GM12878 (cell line): ENCODE data around the gene PGC. TPM values are rescaled to one million over a fixed set of nuclear protein-coding genes. Genes with fewer than 3 reads are reported as not detected.

Experiments used
- BACH1 ChIP-seq: fragments of 450-650 bp; IDR thresholded peaks from 2 replicates; pipeline ENCODE4 v1.6.1; 2017; ENCODE audit warnings: mild to moderate bottlenecking, borderline replicate concordance
- CHD1 ChIP-seq: IDR thresholded peaks from 2 replicates; pipeline ENCODE4 v1.6.1; 2012; ENCODE audit warnings: low read depth, low read length, improper control_type of control experiment
- EGR1 ChIP-seq, 2 experiments: IDR thresholded peaks; 1 replicate in 1 of 2; 2 replicates in 1 of 2; pipeline ENCODE4 v1.6.1; 2011 to 2012; ENCODE audit warnings: low read depth in 2 of 2, low read length in 2 of 2, borderline replicate concordance in 1 of 2, mild to moderate bottlenecking in 1 of 2, moderate library complexity in 1 of 2
- MXI1 ChIP-seq: fragments of 150-350 bp; IDR thresholded peaks from 2 replicates; pipeline ENCODE4 v1.6.1; 2011; ENCODE audit warnings: low read depth, mild to moderate bottlenecking, inconsistent platforms, low read length, improper control_type of control experiment
- NR2F1 ChIP-seq: fragments of 450-650 bp; conservative IDR thresholded peaks from 2 replicates; pipeline ENCODE4 v1.6.1; 2017; ENCODE audit warnings: mild to moderate bottlenecking
- RAD21 ChIP-seq: IDR thresholded peaks from 2 replicates; pipeline ENCODE4 v1.6.1; 2011; ENCODE audit warnings: mild to moderate bottlenecking, low read depth, low read length, moderate library complexity; ENCODE audit not compliant: insufficient read depth
- RCOR1 ChIP-seq: conservative IDR thresholded peaks from 2 replicates; pipeline ENCODE4 v1.6.1; 2012; ENCODE audit warnings: low read depth, low read length, improper control_type of control experiment
- SIN3A ChIP-seq: IDR thresholded peaks from 2 replicates; pipeline ENCODE4 v1.6.1; 2012; ENCODE audit warnings: low read depth, low read length, improper control_type of control experiment
- SMARCA5 ChIP-seq: fragments of 450-650 bp; IDR thresholded peaks from 2 replicates; pipeline ENCODE4 v1.6.1; 2017; ENCODE audit warnings: mild to moderate bottlenecking
- SREBF1 ChIP-seq: IDR thresholded peaks from 2 replicates; pipeline ENCODE4 v1.6.1; 2012; ENCODE audit warnings: mild to moderate bottlenecking, low read length
- TBL1XR1 ChIP-seq: IDR thresholded peaks from 2 replicates; pipeline ENCODE4 v1.6.1; 2012; ENCODE audit warnings: low read depth, low read length, improper control_type of control experiment
- WRNIP1 ChIP-seq: IDR thresholded peaks from 2 replicates; pipeline ENCODE4 v1.6.1; 2011; ENCODE audit warnings: low read depth, low read length, improper control_type of control experiment, borderline replicate concordance
- ZNF217 ChIP-seq: fragments of 450-650 bp; IDR thresholded peaks from 2 replicates; pipeline ENCODE4 v1.6.1; 2017; ENCODE audit warnings: antibody characterized with exemption, mild to moderate bottlenecking
- ZSCAN29 ChIP-seq: fragments of 450-650 bp; IDR thresholded peaks from 2 replicates; pipeline ENCODE4 v1.6.1; 2017; ENCODE audit warnings: mild to moderate bottlenecking, moderate library complexity
- ZZZ3 ChIP-seq: IDR thresholded peaks from 2 replicates; pipeline ENCODE4 v1.6.1; 2011; ENCODE audit warnings: low read depth; ENCODE audit not compliant: control insufficient read depth, insufficient read length
- polyA plus RNA-seq, 11 experiments: library from polyadenylated mRNA; depleted of rRNA in 4 of 11; unstranded in 6 of 11; stranded (reverse) in 5 of 11; fragments of >200 nt; fragmentation: Nextera tagmentation in 4 of 11; fragmentation: Illumina TruSeq in 1 of 11; extraction: Ambion mirVana in 4 of 11; extraction: Trizol in 1 of 11; gene quantifications; 1 replicate in 1 of 11; 2 replicates in 10 of 11; pipeline versions ENCODE4 v1.2.1 to v1.2.3, GENCODE V29; 2011 to 2016; ENCODE audit warnings: inconsistent platforms in 2 of 11, missing spikeins in 2 of 11, low read depth in 1 of 11
- total RNA-seq, 4 experiments: library from RNA; depleted of rRNA in 3 of 4; stranded (reverse); fragments of >200 nt in 3 of 4; fragmentation: Illumina TruSeq in 1 of 4; extraction: Trizol in 1 of 4; gene quantifications; 2 replicates each; pipeline versions ENCODE4 v1.2.1 to v1.2.3, GENCODE V29; 2013 to 2021
- TF ChIP-seq, protein P1 (sequence below), 3 experiments: IDR thresholded peaks in 2 of 3; conservative IDR thresholded peaks in 1 of 3; 2 replicates each; pipeline ENCODE4 v1.5.1; 2011; ENCODE audit warnings: low read depth in 3 of 3, low read length in 3 of 3, mild to moderate bottlenecking in 3 of 3, control low read depth in 2 of 3, moderate library complexity in 2 of 3, inconsistent platforms in 1 of 3, mixed read lengths in 1 of 3; ENCODE audit not compliant: control insufficient read depth in 2 of 3, insufficient read depth in 1 of 3; ENCODE audit errors: extremely low read depth in 1 of 3
- TF ChIP-seq, protein P2 (sequence below): IDR thresholded peaks from 2 replicates; pipeline ENCODE4 v1.6.1; 2012; ENCODE audit warnings: low read length, inconsistent platforms
- TF ChIP-seq, protein P3 (sequence below): fragments of 450-650 bp; IDR thresholded peaks from 2 replicates; pipeline ENCODE4 v1.6.1; 2016; ENCODE audit warnings: mild to moderate bottlenecking
- TF ChIP-seq, protein P4 (sequence below): fragments of 450-650 bp; IDR thresholded peaks from 2 replicates; pipeline ENCODE4 v1.6.1; 2017; ENCODE audit warnings: mild to moderate bottlenecking, moderate library complexity
- TF ChIP-seq, protein P5 (sequence below): IDR thresholded peaks from 2 replicates; pipeline ENCODE4 v1.6.1; 2012; ENCODE audit warnings: low read depth, low read length, improper control_type of control experiment

PGC gene
- total and polyA plus RNA-seq, 10 of the 15 experiments (the other 5 are each of a cell fraction or from before 2014, with no cell fraction given) = 0.26 TPM; not detected in 9

DNA sequence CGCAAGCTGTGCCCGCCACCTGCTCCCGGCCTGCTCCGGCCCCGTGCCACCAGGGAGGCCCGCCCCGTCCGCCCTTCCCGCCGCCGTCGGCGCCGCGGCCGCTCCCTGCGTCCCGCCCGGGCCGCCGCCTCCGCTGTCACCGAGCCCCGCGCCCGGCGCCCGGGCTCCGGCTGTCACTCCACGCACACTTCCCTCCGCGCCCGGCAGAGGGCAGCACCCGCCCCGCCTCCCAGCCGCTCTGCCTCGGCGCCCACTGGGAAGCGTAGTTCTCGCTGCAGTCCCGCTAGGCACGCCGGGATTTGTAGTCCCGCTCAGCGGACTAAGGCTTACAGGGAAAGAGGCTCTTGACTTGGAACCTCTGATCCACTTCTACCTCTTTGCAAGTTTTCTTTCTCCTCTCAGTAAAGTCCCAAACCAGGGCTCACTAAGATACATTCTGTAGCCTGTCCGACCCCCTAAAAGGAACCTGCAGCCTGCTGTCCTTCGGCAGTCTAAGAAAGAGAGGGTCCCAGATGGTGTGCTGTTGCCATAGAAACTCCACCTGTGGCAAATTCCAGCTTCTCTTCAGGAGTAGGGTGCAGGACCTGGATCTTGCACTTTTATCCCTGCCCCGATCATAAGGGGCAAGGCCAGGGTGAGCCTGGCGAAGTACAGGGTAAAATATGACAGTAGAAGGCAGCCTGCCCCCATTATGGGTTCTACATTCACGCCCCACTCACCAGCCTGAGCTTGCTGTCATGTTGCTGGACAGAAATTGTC is 11.6 kb downstream of the PGC start, which contains the start of gene TFEB (continued):
- TF ChIP-seq, protein P1, sequence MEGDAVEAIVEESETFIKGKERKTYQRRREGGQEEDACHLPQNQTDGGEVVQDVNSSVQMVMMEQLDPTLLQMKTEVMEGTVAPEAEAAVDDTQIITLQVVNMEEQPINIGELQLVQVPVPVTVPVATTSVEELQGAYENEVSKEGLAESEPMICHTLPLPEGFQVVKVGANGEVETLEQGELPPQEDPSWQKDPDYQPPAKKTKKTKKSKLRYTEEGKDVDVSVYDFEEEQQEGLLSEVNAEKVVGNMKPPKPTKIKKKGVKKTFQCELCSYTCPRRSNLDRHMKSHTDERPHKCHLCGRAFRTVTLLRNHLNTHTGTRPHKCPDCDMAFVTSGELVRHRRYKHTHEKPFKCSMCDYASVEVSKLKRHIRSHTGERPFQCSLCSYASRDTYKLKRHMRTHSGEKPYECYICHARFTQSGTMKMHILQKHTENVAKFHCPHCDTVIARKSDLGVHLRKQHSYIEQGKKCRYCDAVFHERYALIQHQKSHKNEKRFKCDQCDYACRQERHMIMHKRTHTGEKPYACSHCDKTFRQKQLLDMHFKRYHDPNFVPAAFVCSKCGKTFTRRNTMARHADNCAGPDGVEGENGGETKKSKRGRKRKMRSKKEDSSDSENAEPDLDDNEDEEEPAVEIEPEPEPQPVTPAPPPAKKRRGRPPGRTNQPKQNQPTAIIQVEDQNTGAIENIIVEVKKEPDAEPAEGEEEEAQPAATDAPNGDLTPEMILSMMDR (IDR thresholded peaks at IDR 0.05 in 2 of 3, conservative IDR thresholded peaks at IDR 0.05 in 1 of 3; ENCODE audit: control insufficient read depth in 2 of 3, extremely low read depth in 1 of 3, insufficient read depth in 1 of 3, low read depth in 3 of 3, low read length in 3 of 3) = peak; percentile 92 to 97 (median 95)
- TF ChIP-seq ZNF217 (peak; percentile 65; the same call in 1 of the 2 replicates), SREBF1 (peak; percentile 91), SIN3A (peak; percentile 86), NR2F1 (peak; percentile 18; the same call in 1 of the 2 replicates), EGR1 (IDR thresholded peaks at IDR 0.05; ENCODE audit: borderline replicate concordance in 1 of 2, low read depth in 2 of 2, low read length in 2 of 2) (no peak; a peak in 1 of 3 replicates), CHD1 (no peak), ZZZ3 (no peak), RAD21 (peak; percentile 57), RCOR1 (peak; percentile 84; the same call in 1 of the 2 replicates), TBL1XR1 (peak; percentile 73; the same call in 1 of the 2 replicates), SMARCA5 (peak; percentile 89), BACH1 (peak; percentile 67), MXI1 (peak; percentile 80), ZSCAN29 (peak; percentile 58; the same call in 1 of the 2 replicates), WRNIP1 (no peak)
- TF ChIP-seq, protein P2, sequence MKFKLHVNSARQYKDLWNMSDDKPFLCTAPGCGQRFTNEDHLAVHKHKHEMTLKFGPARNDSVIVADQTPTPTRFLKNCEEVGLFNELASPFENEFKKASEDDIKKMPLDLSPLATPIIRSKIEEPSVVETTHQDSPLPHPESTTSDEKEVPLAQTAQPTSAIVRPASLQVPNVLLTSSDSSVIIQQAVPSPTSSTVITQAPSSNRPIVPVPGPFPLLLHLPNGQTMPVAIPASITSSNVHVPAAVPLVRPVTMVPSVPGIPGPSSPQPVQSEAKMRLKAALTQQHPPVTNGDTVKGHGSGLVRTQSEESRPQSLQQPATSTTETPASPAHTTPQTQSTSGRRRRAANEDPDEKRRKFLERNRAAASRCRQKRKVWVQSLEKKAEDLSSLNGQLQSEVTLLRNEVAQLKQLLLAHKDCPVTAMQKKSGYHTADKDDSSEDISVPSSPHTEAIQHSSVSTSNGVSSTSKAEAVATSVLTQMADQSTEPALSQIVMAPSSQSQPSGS = no peak
- TF ChIP-seq, protein P3, sequence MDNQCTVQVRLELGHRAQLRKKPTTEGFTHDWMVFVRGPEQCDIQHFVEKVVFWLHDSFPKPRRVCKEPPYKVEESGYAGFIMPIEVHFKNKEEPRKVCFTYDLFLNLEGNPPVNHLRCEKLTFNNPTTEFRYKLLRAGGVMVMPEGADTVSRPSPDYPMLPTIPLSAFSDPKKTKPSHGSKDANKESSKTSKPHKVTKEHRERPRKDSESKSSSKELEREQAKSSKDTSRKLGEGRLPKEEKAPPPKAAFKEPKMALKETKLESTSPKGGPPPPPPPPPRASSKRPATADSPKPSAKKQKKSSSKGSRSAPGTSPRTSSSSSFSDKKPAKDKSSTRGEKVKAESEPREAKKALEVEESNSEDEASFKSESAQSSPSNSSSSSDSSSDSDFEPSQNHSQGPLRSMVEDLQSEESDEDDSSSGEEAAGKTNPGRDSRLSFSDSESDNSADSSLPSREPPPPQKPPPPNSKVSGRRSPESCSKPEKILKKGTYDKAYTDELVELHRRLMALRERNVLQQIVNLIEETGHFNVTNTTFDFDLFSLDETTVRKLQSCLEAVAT = no peak
- TF ChIP-seq, protein P4, sequence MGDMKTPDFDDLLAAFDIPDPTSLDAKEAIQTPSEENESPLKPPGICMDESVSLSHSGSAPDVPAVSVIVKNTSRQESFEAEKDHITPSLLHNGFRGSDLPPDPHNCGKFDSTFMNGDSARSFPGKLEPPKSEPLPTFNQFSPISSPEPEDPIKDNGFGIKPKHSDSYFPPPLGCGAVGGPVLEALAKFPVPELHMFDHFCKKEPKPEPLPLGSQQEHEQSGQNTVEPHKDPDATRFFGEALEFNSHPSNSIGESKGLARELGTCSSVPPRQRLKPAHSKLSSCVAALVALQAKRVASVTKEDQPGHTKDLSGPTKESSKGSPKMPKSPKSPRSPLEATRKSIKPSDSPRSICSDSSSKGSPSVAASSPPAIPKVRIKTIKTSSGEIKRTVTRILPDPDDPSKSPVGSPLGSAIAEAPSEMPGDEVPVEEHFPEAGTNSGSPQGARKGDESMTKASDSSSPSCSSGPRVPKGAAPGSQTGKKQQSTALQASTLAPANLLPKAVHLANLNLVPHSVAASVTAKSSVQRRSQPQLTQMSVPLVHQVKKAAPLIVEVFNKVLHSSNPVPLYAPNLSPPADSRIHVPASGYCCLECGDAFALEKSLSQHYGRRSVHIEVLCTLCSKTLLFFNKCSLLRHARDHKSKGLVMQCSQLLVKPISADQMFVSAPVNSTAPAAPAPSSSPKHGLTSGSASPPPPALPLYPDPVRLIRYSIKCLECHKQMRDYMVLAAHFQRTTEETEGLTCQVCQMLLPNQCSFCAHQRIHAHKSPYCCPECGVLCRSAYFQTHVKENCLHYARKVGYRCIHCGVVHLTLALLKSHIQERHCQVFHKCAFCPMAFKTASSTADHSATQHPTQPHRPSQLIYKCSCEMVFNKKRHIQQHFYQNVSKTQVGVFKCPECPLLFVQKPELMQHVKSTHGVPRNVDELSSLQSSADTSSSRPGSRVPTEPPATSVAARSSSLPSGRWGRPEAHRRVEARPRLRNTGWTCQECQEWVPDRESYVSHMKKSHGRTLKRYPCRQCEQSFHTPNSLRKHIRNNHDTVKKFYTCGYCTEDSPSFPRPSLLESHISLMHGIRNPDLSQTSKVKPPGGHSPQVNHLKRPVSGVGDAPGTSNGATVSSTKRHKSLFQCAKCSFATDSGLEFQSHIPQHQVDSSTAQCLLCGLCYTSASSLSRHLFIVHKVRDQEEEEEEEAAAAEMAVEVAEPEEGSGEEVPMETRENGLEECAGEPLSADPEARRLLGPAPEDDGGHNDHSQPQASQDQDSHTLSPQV = peak; percentile 93
- TF ChIP-seq, protein P5, sequence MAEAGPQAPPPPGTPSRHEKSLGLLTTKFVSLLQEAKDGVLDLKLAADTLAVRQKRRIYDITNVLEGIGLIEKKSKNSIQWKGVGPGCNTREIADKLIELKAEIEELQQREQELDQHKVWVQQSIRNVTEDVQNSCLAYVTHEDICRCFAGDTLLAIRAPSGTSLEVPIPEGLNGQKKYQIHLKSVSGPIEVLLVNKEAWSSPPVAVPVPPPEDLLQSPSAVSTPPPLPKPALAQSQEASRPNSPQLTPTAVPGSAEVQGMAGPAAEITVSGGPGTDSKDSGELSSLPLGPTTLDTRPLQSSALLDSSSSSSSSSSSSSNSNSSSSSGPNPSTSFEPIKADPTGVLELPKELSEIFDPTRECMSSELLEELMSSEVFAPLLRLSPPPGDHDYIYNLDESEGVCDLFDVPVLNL = peak; percentile 37; the same call in 1 of the 2 replicates
